ENCODE measurements around the gene MAP3K4. TPM values are rescaled to one million over a fixed set of nuclear protein-coding genes. Genes with fewer than 3 reads are reported as not detected.

MAP3K4 gene
- total RNA-seq, 3 donors from 2014 or later = 32.8 to 58.3 (median 34.7) TPM

DNA sequence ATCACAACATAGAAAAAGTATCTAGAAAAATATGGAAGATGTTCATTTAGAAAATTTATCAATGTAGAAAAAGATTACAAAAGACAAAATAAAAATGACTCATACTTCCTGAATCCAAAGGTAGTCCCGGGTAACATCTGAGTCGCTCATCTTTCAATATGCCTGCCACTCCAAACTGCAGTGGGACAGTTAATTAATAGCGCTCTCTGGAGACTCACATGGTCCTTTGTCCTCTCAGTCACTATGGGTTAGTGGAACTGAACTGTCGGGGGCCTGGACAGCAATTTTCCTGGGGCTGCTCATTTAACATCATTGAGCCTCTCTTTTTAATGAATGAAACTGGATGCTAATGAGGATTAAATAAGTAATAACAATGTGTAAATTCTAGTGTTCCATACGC is 103.4 kb downstream of the MAP3K4 start:
- no peaks in the 10 kb centered on the region for H3K36me3 ChIP-seq (ENCODE audit: low read depth)
- intact Hi-C loops (cut with DNase I, micrococcal nuclease) = no loop called here

DNA sequence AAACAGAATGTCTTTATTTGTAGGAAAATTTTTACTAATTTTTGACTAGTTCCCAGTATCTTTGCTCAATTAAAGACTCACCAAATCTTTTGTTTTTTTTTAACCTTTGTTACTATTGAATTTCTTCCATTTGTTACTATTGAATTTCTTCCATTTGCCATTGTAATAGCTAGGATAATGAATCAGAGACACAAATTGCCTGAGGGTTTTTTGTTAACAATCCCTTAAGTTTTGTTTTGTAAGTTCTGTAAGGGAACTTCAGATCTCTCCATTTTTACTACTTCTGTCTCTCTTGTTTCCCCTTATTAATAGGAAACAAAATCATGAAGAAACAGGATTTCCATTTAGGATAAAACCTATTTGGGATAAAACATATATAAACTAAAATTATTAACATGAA is 104.3 kb downstream of the MAP3K4 start:
- Histone ChIP-seq H3K4me3 (no peak overlapping the region), H3K4me1 (ENCODE audit: low read depth) (no peaks in the 10 kb centered on the region), H3K36me3 (ENCODE audit: low read depth) (no peaks in the 10 kb centered on the region), H3K9me3 (no peaks in the 10 kb centered on the region)
- DNase-seq (no peak), ATAC-seq (no peak)
- TF ChIP-seq, protein P1, sequence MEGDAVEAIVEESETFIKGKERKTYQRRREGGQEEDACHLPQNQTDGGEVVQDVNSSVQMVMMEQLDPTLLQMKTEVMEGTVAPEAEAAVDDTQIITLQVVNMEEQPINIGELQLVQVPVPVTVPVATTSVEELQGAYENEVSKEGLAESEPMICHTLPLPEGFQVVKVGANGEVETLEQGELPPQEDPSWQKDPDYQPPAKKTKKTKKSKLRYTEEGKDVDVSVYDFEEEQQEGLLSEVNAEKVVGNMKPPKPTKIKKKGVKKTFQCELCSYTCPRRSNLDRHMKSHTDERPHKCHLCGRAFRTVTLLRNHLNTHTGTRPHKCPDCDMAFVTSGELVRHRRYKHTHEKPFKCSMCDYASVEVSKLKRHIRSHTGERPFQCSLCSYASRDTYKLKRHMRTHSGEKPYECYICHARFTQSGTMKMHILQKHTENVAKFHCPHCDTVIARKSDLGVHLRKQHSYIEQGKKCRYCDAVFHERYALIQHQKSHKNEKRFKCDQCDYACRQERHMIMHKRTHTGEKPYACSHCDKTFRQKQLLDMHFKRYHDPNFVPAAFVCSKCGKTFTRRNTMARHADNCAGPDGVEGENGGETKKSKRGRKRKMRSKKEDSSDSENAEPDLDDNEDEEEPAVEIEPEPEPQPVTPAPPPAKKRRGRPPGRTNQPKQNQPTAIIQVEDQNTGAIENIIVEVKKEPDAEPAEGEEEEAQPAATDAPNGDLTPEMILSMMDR (IDR thresholded peaks at IDR 0.05) = no peak
- intact Hi-C loops (cut with DNase I, micrococcal nuclease) = no loop called here

More for the DNA sequence above, 103.4 kb downstream of the MAP3K4 start:
- TF ChIP-seq, protein P1 (IDR thresholded peaks at IDR 0.05) = no peak
- ATAC-seq (no peak), DNase-seq (no peak)
- no peaks in the 10 kb centered on the region for H3K9me3 ChIP-seq
- no peak overlapping the region for H3K4me3 ChIP-seq
- no peaks in the 10 kb centered on the region for H3K4me1 ChIP-seq (ENCODE audit: low read depth)

DNA sequence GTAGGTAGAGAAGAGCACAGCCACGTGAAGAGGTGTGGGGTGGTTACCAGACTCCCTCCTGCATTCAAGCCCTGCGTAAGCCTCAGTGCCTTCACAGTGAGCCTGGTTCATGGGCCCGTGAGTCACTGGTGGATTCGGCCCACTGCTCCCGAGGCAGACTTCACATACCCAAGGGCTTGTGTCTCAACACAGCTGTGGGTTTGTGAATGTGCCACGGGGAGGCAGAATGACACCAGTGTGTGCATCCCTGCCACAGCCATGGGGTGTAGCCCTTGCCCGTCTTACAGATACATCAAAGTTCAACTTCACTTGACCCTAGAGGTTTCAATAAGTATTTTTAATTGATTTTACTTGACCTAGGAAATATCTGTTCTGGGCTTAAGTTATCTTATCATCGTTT is 108.5 kb downstream of the MAP3K4 start:
- no peaks in the 10 kb centered on the region for H3K9me3 ChIP-seq
- no peak overlapping the region for H3K4me3 ChIP-seq
- H3K36me3 ChIP-seq (ENCODE audit: low read depth) = no peaks in the 10 kb centered on the region
- TF ChIP-seq, protein P1 (IDR thresholded peaks at IDR 0.05) = no peak
- ATAC-seq = no peak
- no peak for DNase-seq
- H3K4me1 ChIP-seq (ENCODE audit: low read depth) = no peaks in the 10 kb centered on the region
- intact Hi-C loops (cut with DNase I, micrococcal nuclease) = no loop called here

DNA sequence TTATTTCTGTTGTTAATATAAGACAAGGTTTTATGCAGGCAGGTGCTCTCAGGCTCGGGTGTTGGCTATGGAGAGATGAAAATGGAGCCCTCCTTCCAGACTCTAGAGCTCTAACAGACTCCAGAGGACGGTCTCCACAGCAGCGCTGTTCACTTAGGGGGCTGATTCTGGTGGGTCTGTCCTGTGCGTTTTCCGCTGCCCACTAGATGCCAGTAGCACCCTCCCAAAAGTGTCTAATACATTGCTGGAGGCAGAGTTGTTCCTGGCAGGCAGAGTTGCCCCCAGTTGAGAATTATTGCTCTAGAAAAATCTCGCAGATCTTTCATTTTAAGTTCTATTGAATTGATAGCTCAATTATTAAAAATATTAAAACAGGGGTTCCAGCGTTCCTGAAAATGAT is 109.9 kb downstream of the MAP3K4 start:
- intact Hi-C loops (cut with DNase I, micrococcal nuclease) = no loop called here
- Histone ChIP-seq H3K9me3 (no peaks in the 10 kb centered on the region), H3K4me1 (ENCODE audit: low read depth) (no peaks in the 10 kb centered on the region), H3K4me3 (no peak overlapping the region), H3K36me3 (ENCODE audit: low read depth) (no peaks in the 10 kb centered on the region)
- ATAC-seq (no peak), DNase-seq (no peak)
- TF ChIP-seq, protein P1 (IDR thresholded peaks at IDR 0.05) = no peak

DNA sequence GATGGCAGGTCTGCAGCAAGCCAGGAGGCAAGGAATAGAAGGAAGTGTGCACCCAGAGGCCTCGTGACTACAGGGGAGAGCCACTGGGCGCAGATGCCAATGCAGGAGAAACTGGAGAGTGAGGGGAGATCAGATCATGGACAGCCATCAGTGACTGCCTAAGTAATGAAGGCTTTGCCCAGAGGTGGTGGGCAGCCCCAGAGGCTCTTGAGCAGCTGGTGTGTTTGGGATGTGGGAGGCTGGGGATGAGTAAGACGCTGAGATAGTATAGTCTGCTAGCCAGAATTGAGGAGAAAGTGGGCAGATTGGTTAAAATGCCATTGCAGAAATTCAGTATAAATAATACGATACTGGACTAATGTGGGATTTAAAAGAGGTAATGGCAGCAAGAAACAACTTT is 111.9 kb downstream of the MAP3K4 start:
- no peaks in the 10 kb centered on the region for H3K9me3 ChIP-seq
- H3K4me1 ChIP-seq (ENCODE audit: low read depth) = no peaks in the 10 kb centered on the region
- intact Hi-C loops (cut with DNase I, micrococcal nuclease) = no loop called here
- TF ChIP-seq, protein P1 (IDR thresholded peaks at IDR 0.05) = no peak
- H3K4me3 ChIP-seq = no peak overlapping the region
- H3K36me3 ChIP-seq (ENCODE audit: low read depth) = no peaks in the 10 kb centered on the region
- no peak for ATAC-seq
- DNase-seq = no peak

DNA sequence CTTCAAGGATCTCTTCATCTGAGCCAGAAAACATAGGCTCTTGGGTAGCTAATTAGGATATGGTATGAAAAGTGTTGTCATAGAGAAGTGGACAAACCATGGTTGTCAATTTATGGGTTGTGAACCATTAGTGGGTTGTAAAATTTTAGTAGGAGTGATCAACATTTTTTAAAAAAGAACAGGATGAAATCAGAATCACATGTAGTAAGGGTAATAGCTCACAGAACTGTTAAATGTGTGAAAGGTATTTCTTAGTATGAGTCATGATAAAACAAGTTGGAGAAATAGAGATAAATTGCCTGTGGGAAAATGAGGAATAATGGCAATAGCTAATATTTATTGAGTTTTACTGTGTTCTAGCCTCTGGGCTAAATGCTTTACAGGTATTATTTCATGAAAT is 113.4 kb downstream of the MAP3K4 start:
- no peak overlapping the region for H3K4me3 ChIP-seq
- intact Hi-C loops (cut with DNase I, micrococcal nuclease) = no loop called here
- H3K36me3 ChIP-seq (ENCODE audit: low read depth) = no peaks in the 10 kb centered on the region
- H3K9me3 ChIP-seq = no peaks in the 10 kb centered on the region
- ATAC-seq (no peak), DNase-seq (no peak)
- TF ChIP-seq, protein P1 (IDR thresholded peaks at IDR 0.05) = no peak
- H3K4me1 ChIP-seq (ENCODE audit: low read depth) = no peaks in the 10 kb centered on the region
